Fibroblast of pulmonary artery (primary cell): ENCODE results near the gene LRP1B.
A peak's percentile ranks its signal among the peaks of the same experiment; 100 is the strongest.
"Not testable (repeated sequence)": the region's sequence is repeated elsewhere in the genome, so short reads cannot be mapped to it uniquely, and the experiment has no call there.

Experiments
- DNase-seq: peaks from one replicate; pipeline ENCODE4 v3.0.0-alpha.2; 2010; ENCODE audit warnings: low read depth
- H3K4me3 ChIP-seq: replicated peaks from 2 replicates; pipeline ENCODE4 v1.5.1; 2011; ENCODE audit warnings: low read depth, mild to moderate bottlenecking, control low read depth, low read length, moderate library complexity
- TF ChIP-seq, protein P1 (sequence below): IDR thresholded peaks from 2 replicates; pipeline ENCODE4 v1.5.1; 2011; ENCODE audit warnings: mild to moderate bottlenecking, control low read depth, low read length, inconsistent platforms; ENCODE audit errors: missing control alignments

Gene LRP1B

DNA sequence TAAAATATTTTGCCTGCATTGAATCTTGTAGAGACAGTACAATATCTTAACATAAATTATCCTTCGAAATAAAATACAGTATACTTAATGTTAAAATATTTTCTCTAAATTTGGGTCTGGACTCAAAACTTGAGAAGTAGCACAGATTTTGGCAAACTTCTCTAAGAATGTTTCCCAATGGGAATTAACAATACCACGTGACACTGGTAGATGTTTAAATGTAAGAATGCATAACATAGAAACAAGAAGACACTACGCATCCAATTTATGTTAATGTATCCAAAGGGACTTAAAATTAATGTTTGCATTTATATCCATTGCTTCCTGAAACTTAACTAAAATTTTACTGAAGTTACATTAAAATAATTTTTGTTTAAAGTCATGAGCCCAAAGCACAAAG lies 1460.9 kb downstream of the LRP1B start:
- DNase-seq = no peak
- TF ChIP-seq, protein P1, sequence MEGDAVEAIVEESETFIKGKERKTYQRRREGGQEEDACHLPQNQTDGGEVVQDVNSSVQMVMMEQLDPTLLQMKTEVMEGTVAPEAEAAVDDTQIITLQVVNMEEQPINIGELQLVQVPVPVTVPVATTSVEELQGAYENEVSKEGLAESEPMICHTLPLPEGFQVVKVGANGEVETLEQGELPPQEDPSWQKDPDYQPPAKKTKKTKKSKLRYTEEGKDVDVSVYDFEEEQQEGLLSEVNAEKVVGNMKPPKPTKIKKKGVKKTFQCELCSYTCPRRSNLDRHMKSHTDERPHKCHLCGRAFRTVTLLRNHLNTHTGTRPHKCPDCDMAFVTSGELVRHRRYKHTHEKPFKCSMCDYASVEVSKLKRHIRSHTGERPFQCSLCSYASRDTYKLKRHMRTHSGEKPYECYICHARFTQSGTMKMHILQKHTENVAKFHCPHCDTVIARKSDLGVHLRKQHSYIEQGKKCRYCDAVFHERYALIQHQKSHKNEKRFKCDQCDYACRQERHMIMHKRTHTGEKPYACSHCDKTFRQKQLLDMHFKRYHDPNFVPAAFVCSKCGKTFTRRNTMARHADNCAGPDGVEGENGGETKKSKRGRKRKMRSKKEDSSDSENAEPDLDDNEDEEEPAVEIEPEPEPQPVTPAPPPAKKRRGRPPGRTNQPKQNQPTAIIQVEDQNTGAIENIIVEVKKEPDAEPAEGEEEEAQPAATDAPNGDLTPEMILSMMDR = no peak
- no peak overlapping the region for H3K4me3 ChIP-seq

DNA sequence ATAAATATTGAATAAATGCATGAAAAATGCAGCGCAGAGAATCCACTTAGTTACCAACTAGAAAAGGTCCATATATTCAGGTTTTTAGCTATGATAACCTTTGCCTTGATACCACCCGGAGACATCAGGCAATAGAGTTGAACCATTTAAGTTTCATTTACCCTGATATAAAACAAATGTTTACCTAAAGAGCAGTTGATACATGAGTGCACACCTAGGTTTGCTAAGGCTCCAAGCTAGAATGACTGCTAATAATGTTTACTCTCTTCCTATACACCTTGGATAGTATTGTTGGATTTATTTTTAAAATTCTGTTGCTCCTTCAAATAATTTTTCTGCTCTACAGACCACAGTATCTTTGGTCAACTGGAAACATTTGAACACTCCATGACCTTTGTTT lies 1463.6 kb downstream of the LRP1B start:
- TF ChIP-seq, protein P1 = no peak
- H3K4me3 ChIP-seq = no peak overlapping the region

DNA sequence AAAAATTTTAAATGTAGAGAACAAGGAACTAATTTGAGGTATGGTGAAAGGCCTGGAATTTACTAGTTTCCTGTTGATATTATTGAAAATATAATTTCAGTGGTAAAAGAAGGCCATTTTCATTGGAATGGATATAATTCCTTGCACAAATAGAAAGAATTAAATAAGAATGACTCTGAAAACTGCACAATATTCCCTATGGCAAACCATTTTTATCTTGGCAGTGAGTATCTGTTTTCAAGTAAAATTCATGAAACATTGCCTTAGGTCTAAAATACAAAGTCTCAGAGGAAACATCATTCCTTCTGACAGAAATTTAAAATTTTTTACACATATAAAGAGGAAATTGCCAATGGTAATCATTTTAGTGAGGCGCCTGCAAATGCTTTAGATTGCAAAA lies 1468.3 kb downstream of the LRP1B start:
- TF ChIP-seq, protein P1 = no peak
- no peak overlapping the region for H3K4me3 ChIP-seq
- DNase-seq = no peak

More for the DNA sequence above, 1463.6 kb downstream of the LRP1B start:
- DNase-seq = no peak

DNA sequence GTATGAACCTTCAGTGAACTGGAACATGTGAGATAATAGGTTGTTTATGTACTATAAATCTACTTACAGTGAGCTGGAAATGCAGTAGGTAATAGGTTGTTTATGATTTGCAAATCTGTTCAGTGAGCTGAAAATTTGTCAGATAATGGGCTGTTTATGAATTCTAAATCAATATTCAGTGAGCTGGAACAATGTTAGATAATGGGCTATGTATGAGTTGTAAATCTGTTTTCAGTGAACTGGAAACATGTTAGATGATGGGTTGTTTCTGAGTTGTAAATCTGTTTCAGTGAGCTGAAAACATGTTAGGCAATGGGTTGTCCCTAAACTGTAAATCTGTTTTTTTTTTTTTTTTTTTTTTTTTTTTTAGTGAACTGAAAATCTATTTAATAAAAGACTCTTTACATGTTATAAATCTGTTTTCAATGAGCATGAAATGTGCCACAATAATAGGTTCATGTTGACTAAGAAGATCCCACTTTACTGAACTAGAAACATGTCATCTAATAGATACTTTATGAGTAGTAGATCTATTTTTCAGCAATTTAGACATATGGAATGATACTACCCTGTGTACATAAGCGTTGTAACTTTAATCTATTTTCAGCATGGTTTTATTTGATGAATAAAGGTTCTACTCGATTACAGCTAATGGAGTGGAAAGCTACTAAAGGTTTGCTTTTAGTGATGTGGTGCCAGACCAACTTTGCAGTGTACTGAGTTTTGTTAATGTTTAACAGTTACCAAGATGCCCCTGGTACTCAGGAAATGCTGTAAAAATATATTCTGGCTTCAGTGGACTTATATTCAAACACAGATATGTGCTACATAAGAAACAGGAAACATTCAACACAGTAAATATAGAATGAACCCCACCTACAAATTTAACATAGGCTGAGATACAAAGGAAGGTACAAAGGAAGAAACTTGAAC lies 1471.8 kb downstream of the LRP1B start:
- DNase-seq = no peak
- TF ChIP-seq, protein P1 = no peak
- no peak overlapping the region for H3K4me3 ChIP-seq

DNA sequence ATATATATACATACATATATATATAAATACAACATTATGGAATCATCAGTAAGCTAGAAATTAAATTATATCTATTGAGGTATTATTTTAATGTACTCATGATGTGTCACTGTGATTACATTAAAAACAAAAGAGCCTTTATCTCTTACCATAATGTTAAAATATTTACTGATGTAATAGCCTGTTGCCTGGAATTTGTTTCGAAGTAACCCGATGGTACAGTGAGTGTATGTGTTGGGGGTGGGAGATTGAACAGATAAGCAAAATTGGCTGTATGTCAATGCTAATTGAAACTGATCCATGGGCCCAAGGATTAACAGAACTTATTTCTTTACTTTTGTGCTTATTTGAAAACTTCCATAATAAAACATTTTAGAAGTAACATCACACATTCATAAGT lies 1473.2 kb downstream of the LRP1B start:
- no peak overlapping the region for H3K4me3 ChIP-seq
- peak; percentile 66 for DNase-seq
- TF ChIP-seq, protein P1 = no peak

DNA sequence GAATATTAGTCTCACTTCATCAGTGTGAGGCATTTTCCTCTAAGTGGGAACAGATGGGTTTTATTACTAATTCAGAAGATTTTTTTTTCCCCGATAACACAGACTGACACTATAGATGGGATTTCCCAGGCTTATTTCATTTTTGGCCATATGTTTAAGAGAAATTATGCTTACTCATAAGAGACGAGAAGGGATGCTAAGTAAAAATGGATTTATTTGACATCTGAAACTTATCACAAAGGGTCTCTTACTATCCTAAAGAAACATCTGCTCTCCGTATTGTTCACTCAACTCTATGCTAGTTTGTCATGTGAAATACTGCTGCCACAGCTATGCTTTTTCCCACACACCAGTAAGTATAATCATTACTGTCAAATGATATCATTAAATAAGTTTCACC lies 1476.3 kb downstream of the LRP1B start:
- no peak overlapping the region for H3K4me3 ChIP-seq
- TF ChIP-seq, protein P1 = no peak
- peak; percentile 23 for DNase-seq

DNA sequence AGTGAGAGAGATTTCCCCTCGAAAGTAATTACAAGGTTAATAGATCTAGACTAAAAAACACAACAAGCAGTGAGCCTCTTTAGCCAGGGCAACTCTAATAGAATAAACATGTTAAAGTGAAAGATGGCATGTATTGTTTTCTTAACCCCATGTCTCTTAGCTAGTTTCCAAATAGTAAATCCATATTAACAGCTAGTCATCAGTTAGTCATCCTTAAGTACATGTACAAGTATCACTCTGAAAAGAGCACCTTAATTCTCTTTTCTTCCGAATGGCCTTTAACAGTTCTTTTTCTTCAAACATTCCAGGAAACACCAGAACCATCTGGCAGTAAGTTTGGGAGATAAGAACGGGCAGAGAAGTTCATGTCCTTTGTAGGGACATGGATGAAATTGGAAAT lies 1480.0 kb downstream of the LRP1B start:
- peak; percentile 23 for DNase-seq
- TF ChIP-seq, protein P1 = no peak
- no peak overlapping the region for H3K4me3 ChIP-seq

DNA sequence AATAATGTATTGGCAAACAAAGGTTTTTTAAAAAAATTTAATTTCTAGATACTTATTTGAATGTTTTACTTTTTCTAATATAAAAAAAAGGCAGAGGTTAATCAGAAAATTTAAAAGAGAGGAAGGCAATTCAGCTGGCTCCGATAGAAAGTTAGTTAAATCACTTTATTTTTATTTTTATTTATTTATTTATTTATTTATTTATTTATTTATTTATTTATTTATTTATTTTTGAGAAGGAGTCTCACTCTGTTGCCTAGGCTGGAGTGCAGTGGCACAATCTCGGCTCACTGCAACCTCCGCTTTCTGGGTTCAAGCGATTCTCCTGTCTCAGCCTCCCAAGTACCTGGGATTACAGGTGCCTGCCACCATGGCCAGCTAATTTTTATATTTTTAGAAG lies 1480.7 kb downstream of the LRP1B start:
- H3K4me3 ChIP-seq, DNase-seq: not testable (repeated sequence)
